ENCODE data around the gene APAF1. TPM values are rescaled to one million over a fixed set of nuclear protein-coding genes. Genes with fewer than 3 reads are reported as not detected.

Gene APAF1
- polyA plus RNA-seq, 1 of the 3 experiments (the other 2 are of a cell fraction) = 3.3 TPM

- TF ChIP-seq MEF2A (IDR thresholded peaks at IDR 0.05; ENCODE audit: borderline replicate concordance, low read depth) = no peak
- ChIA-PET POLR2A (no interaction called here), CTCF (interaction anchor here (1.1 to 1.7 kb wide), 6 partner anchors 10 to 257 kb away, joined by 3 to 5 read pairs (median 4); no protein-coding TSS in a partner anchor)
- no peak overlapping the region for H3K9ac ChIP-seq
- no peaks in the 10 kb centered on the region for H3F3A ChIP-seq (replicated peaks; ENCODE audit: insufficient read depth)
- no peaks in the 10 kb centered on the region for H3K27me3 ChIP-seq (ENCODE audit: insufficient read depth)
- H2AFZ ChIP-seq (ENCODE audit: low read depth) = no peak overlapping the region
- peaks cover 0 to 21% of the 10 kb centered on the region in 2 experiments; a peak in 3 of 4 replicates for H3K4me1 ChIP-seq (ENCODE audit: control insufficient read depth in 1 of 2, insufficient read depth in 2 of 2, low read depth in 1 of 2, low read length in 1 of 2)
- H3K36me3 ChIP-seq (replicated peaks in 1 of 2; ENCODE audit: control insufficient read depth in 1 of 2, insufficient read depth in 2 of 2, low read length in 1 of 2) = no peaks in the 10 kb centered on the region
- H3K4me2 ChIP-seq = no peak overlapping the region
- H3K27ac ChIP-seq (ENCODE audit: low read depth in 2 of 2, low read length in 1 of 2) = no peak overlapping the region
- H3K79me2 ChIP-seq (ENCODE audit: insufficient read depth) = no peaks in the 10 kb centered on the region
- no peak overlapping the region for H3K4me3 ChIP-seq (ENCODE audit: low read depth in 2 of 2, low read length in 1 of 2)
- DNase-seq = no peak
- H3K9me3 ChIP-seq = no peaks in the 10 kb centered on the region
- H4K20me1 ChIP-seq (ENCODE audit: insufficient read depth) = no peaks in the 10 kb centered on the region
- H3K9me2 ChIP-seq = no peaks in the 10 kb centered on the region
- 91% methylated on average over 4 of the region's 4 CpGs for WGBS (ENCODE audit: low lambda C conversion rate)
Observed at GRCh38 chr12:98741196-98741555, 96.1 kb downstream of the APAF1 start.

- no peak overlapping the region for H2AFZ ChIP-seq (ENCODE audit: low read depth)
- WGBS (ENCODE audit: low lambda C conversion rate) = 85% methylated on average over 10 of the region's 12 CpGs
- H3K4me1 ChIP-seq (ENCODE audit: control insufficient read depth in 1 of 2, insufficient read depth in 2 of 2, low read depth in 1 of 2, low read length in 1 of 2) = peaks cover 0 to 16% of the 10 kb centered on the region in 2 experiments; a peak in 3 of 4 replicates
- no peak overlapping the region for H3K4me3 ChIP-seq (ENCODE audit: low read depth in 2 of 2, low read length in 1 of 2)
- ChIA-PET POLR2A (no interaction called here), CTCF (interaction anchor here (0.8 to 2.3 kb wide), 8 partner anchors 11 to 257 kb away, joined by 3 to 10 read pairs (median 4); no protein-coding TSS in a partner anchor)
- H4K20me1 ChIP-seq (ENCODE audit: insufficient read depth) = no peaks in the 10 kb centered on the region
- H3K9ac ChIP-seq = no peak overlapping the region
- no peak for DNase-seq
- H3K4me2 ChIP-seq = no peak overlapping the region
- no peaks in the 10 kb centered on the region for H3K9me2 ChIP-seq
- H3F3A ChIP-seq (replicated peaks; ENCODE audit: insufficient read depth) = no peaks in the 10 kb centered on the region
- no peaks in the 10 kb centered on the region for H3K9me3 ChIP-seq
- TF ChIP-seq ZBTB33 (IDR thresholded peaks at IDR 0.05; ENCODE audit: borderline replicate concordance, low read depth) = no peak
- TF ChIP-seq TCF12 (IDR thresholded peaks at IDR 0.05) = no peak
- no peak for TF ChIP-seq TEAD4 (IDR thresholded peaks at IDR 0.05; ENCODE audit: borderline replicate concordance, insufficient read depth)
- no peak for TF ChIP-seq REST (IDR thresholded peaks at IDR 0.05; ENCODE audit: low read depth, low read length)
- TF ChIP-seq GABPA (IDR thresholded peaks at IDR 0.05; ENCODE audit: low read depth) = no peak
- no peak for TF ChIP-seq SMC3 (IDR thresholded peaks at IDR 0.05; ENCODE audit: low read depth, low read length)
- no peak for TF ChIP-seq TAF1 (IDR thresholded peaks at IDR 0.05; ENCODE audit: borderline replicate concordance, low read depth, low read length)
- no peak for TF ChIP-seq NRF1 (IDR thresholded peaks at IDR 0.05; ENCODE audit: low read depth, low read length)
- TF ChIP-seq ELF1 (IDR thresholded peaks at IDR 0.05) = no peak
- no peak for TF ChIP-seq MAX (IDR thresholded peaks at IDR 0.05; ENCODE audit: low read depth)
- no peak overlapping the region for H3K27ac ChIP-seq (ENCODE audit: low read depth in 2 of 2, low read length in 1 of 2)
- H3K27me3 ChIP-seq (ENCODE audit: insufficient read depth) = no peaks in the 10 kb centered on the region
- no peaks in the 10 kb centered on the region for H3K36me3 ChIP-seq (replicated peaks in 1 of 2; ENCODE audit: control insufficient read depth in 1 of 2, insufficient read depth in 2 of 2, low read length in 1 of 2)
- H3K79me2 ChIP-seq (ENCODE audit: insufficient read depth) = no peaks in the 10 kb centered on the region
Observed at GRCh38 chr12:98741556-98742265, 96.6 kb downstream of the APAF1 start.

All from SK-N-SH (cell line).